ENCODE results near the gene TMEM255B.

Gene TMEM255B

GRCh38 chr13:113726961-113727411 lies 32.0 kb upstream of the TMEM255B start:
- no peak for DNase-seq (ENCODE audit: low spot score)
- CTCF ChIA-PET: no interaction called here
- POLR2A ChIA-PET (ENCODE audit: low non-redundant PET): no interaction called here
- H3K27ac ChIP-seq: peak overlapping the region; percentile 87
- no peak; the same call in 1 of the 2 replicates for TF ChIP-seq CTCF (conservative IDR thresholded peaks at IDR 0.05; ENCODE audit: low read depth)

- DNase-seq (ENCODE audit: low spot score): no peak
- POLR2A ChIA-PET (ENCODE audit: low non-redundant PET): no interaction called here
- CTCF ChIA-PET: interaction anchor here (0.5 to 0.7 kb wide), 2 partner anchors 77 to 91 kb away, joined by 3 read pairs; no protein-coding TSS in a partner anchor
- H3K27ac ChIP-seq: peak overlapping the region; percentile 42; the same call in 1 of the 2 replicates
- no peak for TF ChIP-seq CTCF (conservative IDR thresholded peaks at IDR 0.05; ENCODE audit: low read depth)
Observed at GRCh38 chr13:113728571-113729054, 30.4 kb upstream of the TMEM255B start.

GRCh38 chr13:113729187-113730019 lies 29.6 kb upstream of the TMEM255B start:
- TF ChIP-seq CTCF (conservative IDR thresholded peaks at IDR 0.05; ENCODE audit: low read depth): no peak
- ChIA-PET POLR2A (ENCODE audit: low non-redundant PET) (no interaction called here), CTCF (interaction anchor here (0.5 kb wide), 1 partner anchor 90 kb away, joined by 3 read pairs; no protein-coding TSS in a partner anchor)
- peak overlapping the region; percentile 42 for H3K27ac ChIP-seq
- no peak for DNase-seq (ENCODE audit: low spot score)

GRCh38 chr13:113730258-113730691 lies 28.8 kb upstream of the TMEM255B start:
- CTCF ChIA-PET: no interaction called here
- POLR2A ChIA-PET (ENCODE audit: low non-redundant PET): no interaction called here

GRCh38 chr13:113730831-113731191 lies 28.2 kb upstream of the TMEM255B start:
- ChIA-PET CTCF (no interaction called here), POLR2A (ENCODE audit: low non-redundant PET) (no interaction called here)
- DNase-seq (ENCODE audit: low spot score): no peak
- H3K27ac ChIP-seq: no peak overlapping the region
- no peak for TF ChIP-seq CTCF (conservative IDR thresholded peaks at IDR 0.05; ENCODE audit: low read depth)

More at GRCh38 chr13:113730258-113730691, 28.8 kb upstream of the TMEM255B start:
- no peak for DNase-seq (ENCODE audit: low spot score)
- no peak overlapping the region for H3K27ac ChIP-seq
- no peak for TF ChIP-seq CTCF (conservative IDR thresholded peaks at IDR 0.05; ENCODE audit: low read depth)

- H3K27ac ChIP-seq: no peak overlapping the region
- POLR2A ChIA-PET (ENCODE audit: low non-redundant PET): no interaction called here
- no peak for TF ChIP-seq CTCF (conservative IDR thresholded peaks at IDR 0.05; ENCODE audit: low read depth)
- DNase-seq (ENCODE audit: low spot score): no peak
- CTCF ChIA-PET: interaction anchor here (1.1 kb wide), 1 partner anchor 10 kb away, joined by 4 read pairs; no protein-coding TSS in a partner anchor
Observed at GRCh38 chr13:113731192-113732175, 27.5 kb upstream of the TMEM255B start.
